Karpas-422 (cell line): ENCODE data around the gene COA5. TPM values are rescaled to one million over a fixed set of nuclear protein-coding genes. Genes with fewer than 3 reads are reported as not detected.

Experiments used
- DNase-seq: peaks from one replicate; pipeline ENCODE4 v3.0.0-alpha.2; 2015
- H2AFZ ChIP-seq: fragments of 200-600 bp; sonication (generic); 2 replicates; pipeline ENCODE4 v1.6.1; 2014; ENCODE audit warnings: antibody characterized with exemption, low read length, mixed read lengths
- H3K27ac ChIP-seq: fragments of 200-600 bp; sonication (generic); 2 replicates; pipeline ENCODE4 v1.5.1; 2014; ENCODE audit warnings: mild to moderate bottlenecking, low read length, moderate library complexity
- H3K27me3 ChIP-seq: fragments of 200-600 bp; sonication (generic); 2 replicates; pipeline ENCODE4 v1.6.1; 2014; ENCODE audit warnings: low read length, mixed read lengths
- H3K36me3 ChIP-seq: fragments of 200-600 bp; sonication (generic); 2 replicates; pipeline ENCODE4 v1.6.1; 2014; ENCODE audit warnings: low read length, mixed read lengths; ENCODE audit not compliant: insufficient read depth
- H3K4me1 ChIP-seq: fragments of 200-600 bp; sonication (generic); 2 replicates; pipeline ENCODE4 v1.6.1; 2014; ENCODE audit warnings: mild to moderate bottlenecking, low read length, mixed read lengths
- H3K4me2 ChIP-seq: fragments of 200-600 bp; sonication (generic); 2 replicates; pipeline ENCODE4 v1.6.1; 2014; ENCODE audit warnings: low read length, low read depth, mild to moderate bottlenecking; ENCODE audit not compliant: poor library complexity, severe bottlenecking
- H3K4me3 ChIP-seq: fragments of 200-600 bp; sonication (generic); 2 replicates; pipeline ENCODE4 v1.5.1; 2014; ENCODE audit warnings: mild to moderate bottlenecking, antibody characterized with exemption, low read length, mixed read lengths
- H3K79me2 ChIP-seq: fragments of 200-600 bp; sonication (generic); 2 replicates; pipeline ENCODE4 v1.6.1; 2014; ENCODE audit warnings: mild to moderate bottlenecking, low read length, mixed read lengths
- H3K9ac ChIP-seq: fragments of 200-600 bp; sonication (generic); 2 replicates; pipeline ENCODE4 v1.6.0; 2014; ENCODE audit warnings: low read length
- H3K9me2 ChIP-seq: fragments of 200-600 bp; sonication (generic), shearing (Covaris generic); replicated peaks from 2 replicates; pipeline ENCODE4 v1.6.0; 2014; ENCODE audit warnings: mild to moderate bottlenecking, low read length, moderate library complexity; ENCODE audit not compliant: insufficient read depth
- H3K9me3 ChIP-seq: fragments of 300-700, 200-600 bp; sonication (generic); 2 replicates; pipeline ENCODE4 v1.6.1; 2014; ENCODE audit warnings: low read length, mixed read lengths
- H4K20me1 ChIP-seq: fragments of 200-600 bp; sonication (generic); 2 replicates; pipeline ENCODE4 v1.6.1; 2014; ENCODE audit warnings: mild to moderate bottlenecking, antibody characterized with exemption, low read length, low read depth; ENCODE audit not compliant: insufficient read depth
- total RNA-seq: library from RNA; depleted of rRNA; stranded (reverse); fragments of >200 nt; shearing (Covaris generic); gene quantifications from 2 replicates; pipeline ENCODE4 v1.2.3, GENCODE V29; 2014; ENCODE audit warnings: low replicate concordance

Gene COA5
- total RNA-seq, 1 experiment from 2014 or later: 39.1 TPM

GRCh38 chr2:98565941-98566340 is 42.4 kb downstream of the COA5 start:
- H3K9me3 ChIP-seq: no peaks in the 10 kb centered on the region
- H3K4me2 ChIP-seq: no peak overlapping the region
- no peaks in the 10 kb centered on the region for H3K36me3 ChIP-seq
- H2AFZ ChIP-seq: no peak overlapping the region
- H3K27ac ChIP-seq: no peak overlapping the region
- no peak for DNase-seq
- H3K9me2 ChIP-seq: no peaks in the 10 kb centered on the region
- H3K27me3 ChIP-seq: no peaks in the 10 kb centered on the region
- H3K4me1 ChIP-seq: no peaks in the 10 kb centered on the region
- no peak overlapping the region for H3K9ac ChIP-seq
- H3K4me3 ChIP-seq: no peak overlapping the region
- H4K20me1 ChIP-seq: peaks cover 4% of the 10 kb centered on the region; the same call in 1 of the 2 replicates
- no peaks in the 10 kb centered on the region for H3K79me2 ChIP-seq

DNA sequence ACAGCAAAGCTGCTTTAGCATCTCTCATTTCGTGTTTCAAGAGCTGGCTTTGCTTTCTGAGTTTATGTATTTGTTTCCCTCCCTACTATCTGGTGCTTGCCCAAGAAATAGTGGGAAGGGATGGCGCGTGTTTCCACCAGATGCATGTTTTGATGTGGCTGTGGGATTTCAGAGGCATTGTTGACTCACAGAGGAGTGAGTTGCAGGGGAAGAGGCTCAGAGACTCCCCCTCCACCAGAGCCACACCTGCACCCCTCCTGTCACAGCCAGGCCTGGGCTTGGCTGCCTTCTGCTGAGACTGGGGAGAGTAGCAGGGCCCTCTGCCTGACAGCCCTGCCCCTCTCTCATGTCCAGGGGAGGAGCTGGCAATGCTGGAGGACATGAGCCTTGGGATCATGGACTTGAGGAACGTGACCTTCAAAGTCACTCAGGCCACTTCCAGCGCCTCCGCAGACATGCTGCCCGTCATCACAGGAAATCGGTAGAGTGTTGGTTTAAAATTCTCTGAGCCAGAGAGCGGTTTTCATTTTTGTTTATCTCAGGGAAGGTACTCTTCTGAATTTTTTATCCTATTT is 42.9 kb downstream of the COA5 start:
- no peak overlapping the region for H3K27ac ChIP-seq
- no peaks in the 10 kb centered on the region for H3K79me2 ChIP-seq
- no peak overlapping the region for H3K4me2 ChIP-seq
- H3K36me3 ChIP-seq: no peaks in the 10 kb centered on the region
- no peak overlapping the region for H3K9ac ChIP-seq
- peaks cover 4% of the 10 kb centered on the region; the same call in 1 of the 2 replicates for H4K20me1 ChIP-seq
- no peaks in the 10 kb centered on the region for H3K4me1 ChIP-seq
- H3K4me3 ChIP-seq: no peak overlapping the region
- H2AFZ ChIP-seq: no peak overlapping the region
- DNase-seq: no peak
- H3K27me3 ChIP-seq: no peaks in the 10 kb centered on the region
- no peaks in the 10 kb centered on the region for H3K9me3 ChIP-seq
- H3K9me2 ChIP-seq: no peaks in the 10 kb centered on the region

GRCh38 chr2:98564541-98565132 is 43.7 kb downstream of the COA5 start:
- Histone ChIP-seq H3K9me2 (no peaks in the 10 kb centered on the region), H3K79me2 (no peaks in the 10 kb centered on the region), H3K9me3 (no peaks in the 10 kb centered on the region), H3K27me3 (no peaks in the 10 kb centered on the region), H4K20me1 (peaks cover 4% of the 10 kb centered on the region; the same call in 1 of the 2 replicates), H3K4me1 (no peaks in the 10 kb centered on the region), H3K4me3 (no peak overlapping the region), H3K4me2 (no peak overlapping the region), H3K36me3 (no peaks in the 10 kb centered on the region), H3K9ac (no peak overlapping the region), H3K27ac (no peak overlapping the region), H2AFZ (no peak overlapping the region)
- no peak for DNase-seq

DNA sequence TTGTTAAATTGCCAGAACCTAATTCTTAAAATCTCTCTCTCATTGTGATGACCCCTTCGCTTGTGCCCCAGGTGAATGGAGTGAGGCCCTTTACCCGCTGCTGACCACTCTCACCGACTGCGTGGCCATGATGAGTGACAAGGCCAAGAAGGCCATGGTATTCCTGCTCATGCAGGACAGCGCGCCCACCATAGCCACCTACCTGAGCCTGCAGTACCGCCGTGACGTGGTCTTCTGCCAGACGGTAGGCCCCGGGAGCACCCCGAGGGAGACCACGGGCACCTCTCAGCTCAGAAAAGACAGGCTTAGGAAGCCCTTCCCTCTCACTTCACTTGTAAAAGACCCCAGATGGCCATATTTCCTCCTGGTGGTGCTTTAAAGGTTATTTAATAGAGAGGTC is 44.9 kb downstream of the COA5 start:
- Histone ChIP-seq H3K27me3 (no peaks in the 10 kb centered on the region), H2AFZ (no peak overlapping the region), H3K4me1 (no peaks in the 10 kb centered on the region), H3K79me2 (no peaks in the 10 kb centered on the region), H3K9me3 (no peaks in the 10 kb centered on the region), H3K27ac (no peak overlapping the region), H3K36me3 (no peaks in the 10 kb centered on the region), H3K9me2 (no peaks in the 10 kb centered on the region), H3K4me3 (no peak overlapping the region), H3K4me2 (no peak overlapping the region), H3K9ac (no peak overlapping the region), H4K20me1 (no peaks in the 10 kb centered on the region)
- no peak for DNase-seq

DNA sequence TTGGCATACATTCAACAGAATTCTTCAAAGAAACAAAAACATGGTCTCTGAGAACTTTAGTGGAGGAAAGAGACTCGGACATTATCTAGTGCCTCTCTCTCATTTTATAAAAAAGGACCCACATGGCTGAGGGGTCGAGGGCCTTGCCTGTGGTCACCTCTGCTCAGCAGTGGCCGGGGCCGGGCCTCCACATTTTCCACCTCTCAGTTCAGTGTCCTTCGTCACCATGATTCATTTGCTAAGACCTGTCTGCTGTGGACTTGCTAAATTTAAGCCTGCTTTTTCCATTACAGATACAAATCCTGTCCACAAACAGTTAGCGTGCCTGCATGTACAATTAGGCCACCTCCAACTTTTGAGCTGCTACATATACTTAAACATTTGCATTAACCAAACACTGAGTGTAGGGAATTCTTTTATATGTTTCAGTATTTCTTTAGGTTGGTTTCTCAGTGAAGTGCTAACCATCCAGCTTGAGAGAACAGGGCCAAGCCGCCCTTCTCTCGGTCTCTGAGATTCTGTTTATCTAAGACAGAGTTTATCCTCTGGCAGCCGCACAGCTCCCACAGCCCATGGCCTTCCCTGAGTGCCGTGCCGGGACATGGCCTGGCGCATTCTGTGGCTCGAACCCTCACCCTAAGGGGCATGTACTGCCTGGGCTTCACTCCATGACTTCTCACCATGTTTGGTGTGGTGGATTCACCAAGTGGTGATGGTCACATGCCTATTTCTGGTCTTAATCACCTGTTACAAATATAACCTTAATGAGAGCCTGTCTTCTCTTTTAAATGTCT is 46.2 kb downstream of the COA5 start:
- H3K9me3 ChIP-seq: no peaks in the 10 kb centered on the region
- H3K4me3 ChIP-seq: no peak overlapping the region
- no peak for DNase-seq
- no peaks in the 10 kb centered on the region for H3K36me3 ChIP-seq
- no peak overlapping the region for H3K4me2 ChIP-seq
- peaks cover 6% of the 10 kb centered on the region for H3K4me1 ChIP-seq
- no peak overlapping the region for H3K27ac ChIP-seq
- H3K79me2 ChIP-seq: no peaks in the 10 kb centered on the region
- no peaks in the 10 kb centered on the region for H3K9me2 ChIP-seq
- H2AFZ ChIP-seq: no peak overlapping the region
- no peaks in the 10 kb centered on the region for H4K20me1 ChIP-seq
- H3K9ac ChIP-seq: no peak overlapping the region
- H3K27me3 ChIP-seq: no peaks in the 10 kb centered on the region

- H3K27ac ChIP-seq: no peak overlapping the region
- DNase-seq: no peak
- no peaks in the 10 kb centered on the region for H3K27me3 ChIP-seq
- H3K36me3 ChIP-seq: no peaks in the 10 kb centered on the region
- no peak overlapping the region for H3K9ac ChIP-seq
- H4K20me1 ChIP-seq: no peaks in the 10 kb centered on the region
- H3K9me2 ChIP-seq: no peaks in the 10 kb centered on the region
- no peaks in the 10 kb centered on the region for H3K9me3 ChIP-seq
- H3K4me3 ChIP-seq: no peak overlapping the region
- no peak overlapping the region for H3K4me2 ChIP-seq
- H3K79me2 ChIP-seq: no peaks in the 10 kb centered on the region
- peaks cover 17% of the 10 kb centered on the region for H3K4me1 ChIP-seq
- H2AFZ ChIP-seq: no peak overlapping the region
These were observed 47.3 kb downstream of the COA5 start for GRCh38 chr2:98561018-98561417.

GRCh38 chr2:98560256-98560771 is 48.0 kb downstream of the COA5 start:
- no peak overlapping the region for H2AFZ ChIP-seq
- H3K9me2 ChIP-seq: no peaks in the 10 kb centered on the region
- H3K36me3 ChIP-seq: no peaks in the 10 kb centered on the region
- H3K9ac ChIP-seq: no peak overlapping the region
- no peak overlapping the region for H3K4me3 ChIP-seq
- H3K27ac ChIP-seq: no peak overlapping the region
- no peak overlapping the region for H3K4me2 ChIP-seq
- H3K27me3 ChIP-seq: no peaks in the 10 kb centered on the region
- peaks cover 21% of the 10 kb centered on the region for H3K4me1 ChIP-seq
- H3K9me3 ChIP-seq: no peaks in the 10 kb centered on the region
- H4K20me1 ChIP-seq: no peaks in the 10 kb centered on the region
- no peaks in the 10 kb centered on the region for H3K79me2 ChIP-seq
- no peak for DNase-seq

DNA sequence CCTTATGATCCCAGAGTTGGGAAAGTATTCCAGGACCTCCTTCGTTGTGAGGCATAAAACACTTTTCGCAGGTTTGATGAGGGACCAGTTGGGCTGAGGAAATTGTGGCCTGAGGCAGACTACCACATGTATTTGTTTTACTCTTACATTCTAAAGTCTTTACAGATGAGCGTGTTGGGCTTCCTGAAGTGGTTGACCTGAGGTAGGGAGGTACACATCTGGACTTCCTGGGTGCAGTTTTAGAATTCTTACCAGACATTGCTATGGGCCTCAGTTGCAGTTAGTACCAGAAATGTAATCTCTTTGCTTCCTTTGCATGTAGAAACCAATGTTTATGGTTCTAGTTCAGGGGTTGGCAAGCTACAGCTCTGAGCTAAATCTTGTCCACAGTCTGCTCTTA is 48.7 kb downstream of the COA5 start:
- Histone ChIP-seq H3K4me1 (peaks cover 21% of the 10 kb centered on the region), H3K36me3 (no peaks in the 10 kb centered on the region), H3K27ac (no peak overlapping the region), H2AFZ (no peak overlapping the region), H3K79me2 (no peaks in the 10 kb centered on the region), H3K4me2 (no peak overlapping the region), H4K20me1 (no peaks in the 10 kb centered on the region), H3K27me3 (no peaks in the 10 kb centered on the region), H3K9ac (no peak overlapping the region), H3K9me2 (no peaks in the 10 kb centered on the region), H3K4me3 (no peak overlapping the region), H3K9me3 (no peaks in the 10 kb centered on the region)
- no peak for DNase-seq
